K562 (cell line): ENCODE data around the gene RYR1. TPM values are rescaled to one million over a fixed set of nuclear protein-coding genes. Genes with fewer than 3 reads are reported as not detected.

Source experiments
- ATAC-seq: fragments of 200-7000 bp; cut with Tn5 transposase; 3 replicates; pipeline ENCODE4 v1.9.1; 2020; ENCODE audit warnings: moderate library complexity
- BruUV-seq: library from RNA; stranded (reverse); fragments of 400-500 nt; replicated peaks from 2 replicates; lab custom pipeline; 2021; lab: Mats Ljungman, UMichigan
- CTCF ChIA-PET: fragments of 300-600 bp; formaldehyde crosslinking; extraction: SDS; loops from one replicate; lab custom pipeline; 2021; ENCODE audit warnings: low intra/inter-chr PET ratio; lab: Yijun Ruan, JAX
- POLR2A ChIA-PET: fragments of 300-600, 350-650 bp; sonication (Branson Sonifier 250); formaldehyde crosslinking; extraction: SDS; loops from one replicate; lab custom pipeline; 2021; ENCODE audit warnings: antibody characterized with exemption, inconsistent platforms; lab: Yijun Ruan, JAX
- DNase-seq, 4 experiments: peaks; one replicate each; pipeline versions ENCODE4 v3.0.0 to v3.0.0-alpha.2; 2011 to 2018; ENCODE audit warnings: low spot score in 3 of 4, mixed read lengths in 3 of 4; ENCODE audit errors: extremely low read depth in 1 of 4
- FAIRE-seq: peaks from 2 replicates; lab custom pipeline; 2011; peaks lifted over from hg19 to GRCh38; lab: Jason Lieb, UNC
- H2AFZ ChIP-seq: 2 replicates; pipeline ENCODE4 v1.6.0; 2011; ENCODE audit warnings: low read depth, low read length, control low read depth, inconsistent platforms
- H3K27ac ChIP-seq: fragments of 200-600 bp; 3 replicates; pipeline ENCODE4 v1.8.0; 2011; ENCODE audit warnings: low read depth, mild to moderate bottlenecking, control low read depth, inconsistent platforms, low read length, moderate library complexity, mixed read lengths; ENCODE audit errors: extremely low read depth
- H3K27me3 ChIP-seq, 2 experiments: fragments of 300-600 bp in 1 of 2; 2 replicates in 1 of 2; 3 replicates in 1 of 2; pipeline versions ENCODE4 v1.6.0 to v1.8.0; 2011; ENCODE audit warnings: inconsistent platforms in 2 of 2, low read length in 2 of 2, mild to moderate bottlenecking in 1 of 2, mixed read lengths in 1 of 2, moderate library complexity in 1 of 2; ENCODE audit not compliant: control insufficient read depth in 2 of 2, insufficient read depth in 2 of 2
- H3K36me3 ChIP-seq: fragments of 300-600 bp; 3 replicates; pipeline ENCODE4 v1.8.0; 2011; ENCODE audit warnings: mild to moderate bottlenecking, low read length, inconsistent platforms; ENCODE audit not compliant: control insufficient read depth, insufficient read depth
- H3K4me1 ChIP-seq, 2 experiments: fragments of 200-600 bp in 1 of 2; replicated peaks in 1 of 2; 2 replicates in 1 of 2; 3 replicates in 1 of 2; pipeline versions ENCODE4 v1.5.1 to v1.8.0; 2011; ENCODE audit warnings: inconsistent platforms in 2 of 2, low read length in 2 of 2, mild to moderate bottlenecking in 1 of 2, mixed read lengths in 1 of 2, moderate library complexity in 1 of 2; ENCODE audit not compliant: control insufficient read depth in 2 of 2, insufficient read depth in 2 of 2
- H3K4me2 ChIP-seq: 2 replicates; pipeline ENCODE4 v1.6.1; 2011; ENCODE audit warnings: low read length, control low read depth, inconsistent platforms, mixed read lengths; ENCODE audit not compliant: insufficient read depth
- H3K4me3 ChIP-seq: fragments of 200-600 bp; sonication (generic), shearing (Covaris generic); 2 replicates; pipeline ENCODE4 v1.5.1; 2016; ENCODE audit warnings: control low read depth, inconsistent platforms
- H3K79me2 ChIP-seq: fragments of 200-600 bp; 3 replicates; pipeline ENCODE4 v1.8.0; 2011; ENCODE audit warnings: low read length, inconsistent platforms; ENCODE audit not compliant: control insufficient read depth, insufficient read depth
- H3K9ac ChIP-seq, 2 experiments: 2 replicates each; pipeline versions ENCODE4 v1.6.0 to v1.6.1; 2011; ENCODE audit warnings: low read depth in 2 of 2, low read length in 2 of 2, control low read depth in 1 of 2, inconsistent platforms in 1 of 2, mild to moderate bottlenecking in 1 of 2, mixed read lengths in 1 of 2; ENCODE audit not compliant: insufficient read depth in 1 of 2
- H3K9me1 ChIP-seq: one replicate; pipeline ENCODE4 v1.6.0; 2011; ENCODE audit warnings: inconsistent platforms, mild to moderate bottlenecking, low read length, moderate library complexity; ENCODE audit not compliant: control insufficient read depth, insufficient read depth
- H3K9me3 ChIP-seq: replicated peaks from 2 replicates; pipeline ENCODE4 v1.5.1; 2011; ENCODE audit warnings: low read depth, low read length, inconsistent platforms; ENCODE audit not compliant: control insufficient read depth, insufficient read depth
- H4K20me1 ChIP-seq: replicated peaks from 2 replicates; pipeline ENCODE4 v1.6.1; 2011; ENCODE audit warnings: low read length, inconsistent platforms, mixed read lengths; ENCODE audit not compliant: control insufficient read depth, insufficient read depth
- DIDO1 ChIP-seq: fragments of 450-650 bp; IDR thresholded peaks from 2 replicates; pipeline ENCODE4 v1.6.1; 2016; ENCODE audit warnings: low read depth, missing biosample characterization, missing genetic modification characterization
- FOXP4 ChIP-seq: sonication (generic); formaldehyde crosslinking; IDR thresholded peaks from 2 replicates; pipeline ENCODE4 v1.8.0; 2022; ENCODE audit warnings: mild to moderate bottlenecking, missing genetic modification reagents, borderline replicate concordance
- MECOM ChIP-seq: fragments of 250-450 bp; sonication (Bioruptor Pico); IDR thresholded peaks from 2 replicates; pipeline ENCODE4 v1.8.0; 2022; ENCODE audit warnings: inconsistent platforms
- NFATC3 ChIP-seq: fragments of 450-650 bp; IDR thresholded peaks from 2 replicates; pipeline ENCODE4 v1.6.1; 2017; ENCODE audit warnings: mild to moderate bottlenecking
- NFE2 ChIP-seq: IDR thresholded peaks from 2 replicates; pipeline ENCODE4 v1.6.1; 2014; ENCODE audit warnings: antibody characterized with exemption, low read depth
- NR1H2 ChIP-seq: sonication (generic); formaldehyde crosslinking; IDR thresholded peaks from 2 replicates; pipeline ENCODE4 v1.4.0; 2020; ENCODE audit warnings: mild to moderate bottlenecking, missing genetic modification reagents
- ZNF224 ChIP-seq: sonication (generic); formaldehyde crosslinking; IDR thresholded peaks from 2 replicates; pipeline ENCODE4 v1.8.0; 2022; ENCODE audit warnings: mild to moderate bottlenecking, missing genetic modification reagents
- WGBS: fragments of 100-300 bp; shearing (Covaris generic); methylation state at CpG from one replicate; pipeline ENCODE4 v1.1.6; 2016; ENCODE audit warnings: low coverage, mixed read lengths; ENCODE audit not compliant: insufficient coverage; ENCODE audit errors: missing lambda C conversion rate; 5-methylcytosine and 5-hydroxymethylcytosine counted together
- in situ Hi-C: fragments of 300-500 bp; cut with MboI; formaldehyde crosslinking; loops from 4 replicates; pipeline ENCODE4 v1.15.0; 2018; ENCODE audit warnings: inconsistent platforms, mixed read lengths
- intact Hi-C: fragments of 100-400 bp; cut with micrococcal nuclease; formaldehyde crosslinking; loops from 2 replicates; pipeline ENCODE4 v1.14.2; 2022
- polyA plus RNA-seq, 8 experiments: library from polyadenylated mRNA; depleted of rRNA in 4 of 8; stranded (reverse) in 5 of 8; unstranded in 3 of 8; fragments of >200 nt; fragmentation: Nextera tagmentation in 2 of 8; fragmentation: Illumina TruSeq in 1 of 8; extraction: Ambion mirVana in 2 of 8; extraction: Trizol in 1 of 8; gene quantifications; 2 replicates each; pipeline versions ENCODE4 v1.2.1 to v1.2.3, GENCODE V29; 2011 to 2014; ENCODE audit warnings: inconsistent platforms in 1 of 8, missing spikeins in 1 of 8
- total RNA-seq, 7 experiments: library from RNA; depleted of rRNA in 6 of 7; stranded (reverse); fragments of >200 nt in 6 of 7; fragmentation: Illumina TruSeq in 2 of 7; extraction: Trizol in 2 of 7; gene quantifications; 2 replicates each; pipeline versions ENCODE4 v1.2.1 to v1.2.3, GENCODE V29; 2011 to 2021; ENCODE audit warnings: low replicate concordance in 1 of 7
- TF ChIP-seq, protein P1 (sequence below): fragments of 250-450 bp; sonication (Bioruptor Pico); IDR thresholded peaks from 2 replicates; pipeline ENCODE4 v1.9.0; 2021; ENCODE audit warnings: mild to moderate bottlenecking, inconsistent platforms

The RYR1 gene
- total and polyA plus RNA-seq, 9 of the 15 experiments (the other 6 are each of a cell fraction or from before 2014, with no cell fraction given): 0.11 to 7.4 (median 3.7) TPM

GRCh38 chr19:38507551-38508127, 74.1 kb downstream of the RYR1 start:
- Histone ChIP-seq H3K27me3 (no peaks in the 10 kb centered on the region), H4K20me1 (no peaks in the 10 kb centered on the region), H3K4me3 (no peak overlapping the region), H3K4me2 (peak overlapping the region; percentile 57; the same call in 1 of the 2 replicates), H3K27ac (no peak overlapping the region; the same call in 2 of the 3 replicates), H3K9me3 (no peaks in the 10 kb centered on the region), H3K9ac (peak overlapping the region in 1 of 2 experiments; percentile 56; a peak in 1 of 4 replicates), H3K4me1 (peaks cover 13 to 28% of the 10 kb centered on the region in 2 experiments; a peak in 4 of 5 replicates), H3K79me2 (no peaks in the 10 kb centered on the region), H3K9me1 (no peaks in the 10 kb centered on the region), H3K36me3 (peaks cover 27% of the 10 kb centered on the region; the same call in 1 of the 3 replicates), H2AFZ (peak overlapping the region; percentile 44; the same call in 1 of the 2 replicates)
- 52% methylated on average over 11 of the region's 12 CpGs for WGBS
- BruUV-seq: no TSS peak
- ChIA-PET CTCF (interaction anchor here (0.7 kb wide), 1 partner anchor 23 kb away, joined by 3 read pairs; no protein-coding TSS in a partner anchor), POLR2A (interaction anchor here (0.9 to 1.5 kb wide), 3 partner anchors 9 to 142 kb away, joined by 3 to 4 read pairs (median 3); no protein-coding TSS in a partner anchor)
- in situ Hi-C loops: no loop called here
- ATAC-seq: no peak
- no peak for FAIRE-seq
- intact Hi-C loops: loop anchor here (5.0 kb wide), 1 partner anchor 95 kb away; no protein-coding TSS in a partner anchor
- TF ChIP-seq, protein P1, sequence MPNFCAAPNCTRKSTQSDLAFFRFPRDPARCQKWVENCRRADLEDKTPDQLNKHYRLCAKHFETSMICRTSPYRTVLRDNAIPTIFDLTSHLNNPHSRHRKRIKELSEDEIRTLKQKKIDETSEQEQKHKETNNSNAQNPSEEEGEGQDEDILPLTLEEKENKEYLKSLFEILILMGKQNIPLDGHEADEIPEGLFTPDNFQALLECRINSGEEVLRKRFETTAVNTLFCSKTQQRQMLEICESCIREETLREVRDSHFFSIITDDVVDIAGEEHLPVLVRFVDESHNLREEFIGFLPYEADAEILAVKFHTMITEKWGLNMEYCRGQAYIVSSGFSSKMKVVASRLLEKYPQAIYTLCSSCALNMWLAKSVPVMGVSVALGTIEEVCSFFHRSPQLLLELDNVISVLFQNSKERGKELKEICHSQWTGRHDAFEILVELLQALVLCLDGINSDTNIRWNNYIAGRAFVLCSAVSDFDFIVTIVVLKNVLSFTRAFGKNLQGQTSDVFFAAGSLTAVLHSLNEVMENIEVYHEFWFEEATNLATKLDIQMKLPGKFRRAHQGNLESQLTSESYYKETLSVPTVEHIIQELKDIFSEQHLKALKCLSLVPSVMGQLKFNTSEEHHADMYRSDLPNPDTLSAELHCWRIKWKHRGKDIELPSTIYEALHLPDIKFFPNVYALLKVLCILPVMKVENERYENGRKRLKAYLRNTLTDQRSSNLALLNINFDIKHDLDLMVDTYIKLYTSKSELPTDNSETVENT (CRISPR knock-in tag): peak; percentile 50; the same call in 1 of the 2 replicates
- no peak for TF ChIP-seq MECOM
- no peak for TF ChIP-seq DIDO1 (tag)
- TF ChIP-seq NFE2: no peak
- 0 out of 2 replicates have a peak, but pooled peaks have one; percentile 31 for TF ChIP-seq ZNF224 (CRISPR knock-in tag)
- no peak for TF ChIP-seq NR1H2 (CRISPR knock-in tag)
- no peak for TF ChIP-seq FOXP4 (CRISPR knock-in tag)
- TF ChIP-seq NFATC3: no peak
- no peak for DNase-seq
